ENCODE data around the gene OTX2.

DNA sequence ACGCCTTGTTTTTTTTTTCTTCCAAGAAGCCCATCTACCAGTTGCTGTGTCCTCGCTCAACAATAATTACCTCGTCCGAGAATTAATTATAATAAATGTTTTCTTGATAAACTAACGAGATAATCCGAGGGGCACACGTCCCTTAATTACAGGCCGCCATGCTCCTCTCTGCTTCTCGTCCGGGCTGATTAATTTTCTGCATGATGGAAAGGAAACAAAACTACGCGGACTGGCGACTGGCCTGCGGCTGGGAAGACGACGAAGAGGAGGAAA is 2.2 kb downstream of the OTX2 start:
- TF ChIP-seq EP300 (IDR thresholded peaks at IDR 0.05; ENCODE audit: borderline replicate concordance), result no peak
- no peak for TF ChIP-seq TAF1 (IDR thresholded peaks at IDR 0.05; ENCODE audit: low read depth)
- no peak for TF ChIP-seq RAD21 (IDR thresholded peaks at IDR 0.05; ENCODE audit: low read depth)
- TF ChIP-seq, protein P1, sequence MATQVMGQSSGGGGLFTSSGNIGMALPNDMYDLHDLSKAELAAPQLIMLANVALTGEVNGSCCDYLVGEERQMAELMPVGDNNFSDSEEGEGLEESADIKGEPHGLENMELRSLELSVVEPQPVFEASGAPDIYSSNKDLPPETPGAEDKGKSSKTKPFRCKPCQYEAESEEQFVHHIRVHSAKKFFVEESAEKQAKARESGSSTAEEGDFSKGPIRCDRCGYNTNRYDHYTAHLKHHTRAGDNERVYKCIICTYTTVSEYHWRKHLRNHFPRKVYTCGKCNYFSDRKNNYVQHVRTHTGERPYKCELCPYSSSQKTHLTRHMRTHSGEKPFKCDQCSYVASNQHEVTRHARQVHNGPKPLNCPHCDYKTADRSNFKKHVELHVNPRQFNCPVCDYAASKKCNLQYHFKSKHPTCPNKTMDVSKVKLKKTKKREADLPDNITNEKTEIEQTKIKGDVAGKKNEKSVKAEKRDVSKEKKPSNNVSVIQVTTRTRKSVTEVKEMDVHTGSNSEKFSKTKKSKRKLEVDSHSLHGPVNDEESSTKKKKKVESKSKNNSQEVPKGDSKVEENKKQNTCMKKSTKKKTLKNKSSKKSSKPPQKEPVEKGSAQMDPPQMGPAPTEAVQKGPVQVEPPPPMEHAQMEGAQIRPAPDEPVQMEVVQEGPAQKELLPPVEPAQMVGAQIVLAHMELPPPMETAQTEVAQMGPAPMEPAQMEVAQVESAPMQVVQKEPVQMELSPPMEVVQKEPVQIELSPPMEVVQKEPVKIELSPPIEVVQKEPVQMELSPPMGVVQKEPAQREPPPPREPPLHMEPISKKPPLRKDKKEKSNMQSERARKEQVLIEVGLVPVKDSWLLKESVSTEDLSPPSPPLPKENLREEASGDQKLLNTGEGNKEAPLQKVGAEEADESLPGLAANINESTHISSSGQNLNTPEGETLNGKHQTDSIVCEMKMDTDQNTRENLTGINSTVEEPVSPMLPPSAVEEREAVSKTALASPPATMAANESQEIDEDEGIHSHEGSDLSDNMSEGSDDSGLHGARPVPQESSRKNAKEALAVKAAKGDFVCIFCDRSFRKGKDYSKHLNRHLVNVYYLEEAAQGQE (IDR thresholded peaks at IDR 0.05; ENCODE audit: low read depth), result no peak
- TF ChIP-seq EGR1 (IDR thresholded peaks at IDR 0.05), result no peak
- no peak for TF ChIP-seq CEBPB (IDR thresholded peaks at IDR 0.05)
- no peak for TF ChIP-seq ZBTB7A (IDR thresholded peaks at IDR 0.05; ENCODE audit: low read depth)
- no peak for TF ChIP-seq USF1 (IDR thresholded peaks at IDR 0.05)
